ENCODE results near the gene MALL.
"Not testable (repeated sequence)": the region's sequence is repeated elsewhere in the genome, so short reads cannot be mapped to it uniquely, and the experiment has no call there.

MALL gene

GRCh38 chr2:110055819-110056408, 59.7 kb downstream of the MALL start:
- not testable (repeated sequence) for H3K4me1 ChIP-seq (ENCODE audit: low read length); H3K9ac ChIP-seq (ENCODE audit: low read length); H3K27ac ChIP-seq (ENCODE audit: low read length); H2AFZ ChIP-seq (ENCODE audit: low read depth, low read length); H3K9me3 ChIP-seq (ENCODE audit: insufficient read depth, low read length); H3K36me3 ChIP-seq (replicated peaks; ENCODE audit: low read depth, low read length); H3K27me3 ChIP-seq (ENCODE audit: low read depth, low read length); H3K4me2 ChIP-seq (ENCODE audit: low read length); H3K4me3 ChIP-seq (ENCODE audit: low read length); H4K20me1 ChIP-seq (ENCODE audit: insufficient read depth, low read length); H3K79me2 ChIP-seq (ENCODE audit: low read length)

- not testable (repeated sequence) for H3K27ac ChIP-seq (ENCODE audit: low read length); H3K79me2 ChIP-seq (ENCODE audit: low read length); H3K4me3 ChIP-seq (ENCODE audit: low read length); H3K4me1 ChIP-seq (ENCODE audit: low read length); H3K4me2 ChIP-seq (ENCODE audit: low read length); H2AFZ ChIP-seq (ENCODE audit: low read depth, low read length); H3K27me3 ChIP-seq (ENCODE audit: low read depth, low read length); H3K36me3 ChIP-seq (replicated peaks; ENCODE audit: low read depth, low read length); H3K9ac ChIP-seq (ENCODE audit: low read length); H3K9me3 ChIP-seq (ENCODE audit: insufficient read depth, low read length); H4K20me1 ChIP-seq (ENCODE audit: insufficient read depth, low read length)
Measured at GRCh38 chr2:110054521-110055407, 60.9 kb downstream of the MALL start.

GRCh38 chr2:110053688-110054087, 61.9 kb downstream of the MALL start:
- H3K27me3 ChIP-seq (ENCODE audit: low read depth, low read length); H3K36me3 ChIP-seq (replicated peaks; ENCODE audit: low read depth, low read length); H3K9me3 ChIP-seq (ENCODE audit: insufficient read depth, low read length); H3K4me1 ChIP-seq (ENCODE audit: low read length); H3K4me3 ChIP-seq (ENCODE audit: low read length); H3K79me2 ChIP-seq (ENCODE audit: low read length); H3K9ac ChIP-seq (ENCODE audit: low read length); H3K27ac ChIP-seq (ENCODE audit: low read length); H4K20me1 ChIP-seq (ENCODE audit: insufficient read depth, low read length); H2AFZ ChIP-seq (ENCODE audit: low read depth, low read length); H3K4me2 ChIP-seq (ENCODE audit: low read length): not testable (repeated sequence)

- H3K9ac ChIP-seq (ENCODE audit: low read length); H3K4me1 ChIP-seq (ENCODE audit: low read length); H3K36me3 ChIP-seq (replicated peaks; ENCODE audit: low read depth, low read length); H2AFZ ChIP-seq (ENCODE audit: low read depth, low read length); H3K79me2 ChIP-seq (ENCODE audit: low read length); H3K4me3 ChIP-seq (ENCODE audit: low read length); H3K27ac ChIP-seq (ENCODE audit: low read length); H3K27me3 ChIP-seq (ENCODE audit: low read depth, low read length); H3K4me2 ChIP-seq (ENCODE audit: low read length); H4K20me1 ChIP-seq (ENCODE audit: insufficient read depth, low read length); H3K9me3 ChIP-seq (ENCODE audit: insufficient read depth, low read length): not testable (repeated sequence)
Measured at GRCh38 chr2:110052166-110052565, 63.5 kb downstream of the MALL start.

- H3K27ac ChIP-seq (ENCODE audit: low read length); H3K79me2 ChIP-seq (ENCODE audit: low read length): not testable (repeated sequence)
Measured at GRCh38 chr2:110050222-110050621, 65.4 kb downstream of the MALL start.

GRCh38 chr2:110049769-110050168, 65.9 kb downstream of the MALL start:
- H3K4me2 ChIP-seq (ENCODE audit: low read length); H3K9ac ChIP-seq (ENCODE audit: low read length); H3K4me3 ChIP-seq (ENCODE audit: low read length); H3K4me1 ChIP-seq (ENCODE audit: low read length); H2AFZ ChIP-seq (ENCODE audit: low read depth, low read length); H4K20me1 ChIP-seq (ENCODE audit: insufficient read depth, low read length); H3K9me3 ChIP-seq (ENCODE audit: insufficient read depth, low read length); H3K27me3 ChIP-seq (ENCODE audit: low read depth, low read length); H3K36me3 ChIP-seq (replicated peaks; ENCODE audit: low read depth, low read length); H3K79me2 ChIP-seq (ENCODE audit: low read length); H3K27ac ChIP-seq (ENCODE audit: low read length): not testable (repeated sequence)

More at GRCh38 chr2:110050222-110050621, 65.4 kb downstream of the MALL start:
- not testable (repeated sequence) for H4K20me1 ChIP-seq (ENCODE audit: insufficient read depth, low read length); H3K4me1 ChIP-seq (ENCODE audit: low read length); H3K9me3 ChIP-seq (ENCODE audit: insufficient read depth, low read length); H3K9ac ChIP-seq (ENCODE audit: low read length); H3K27me3 ChIP-seq (ENCODE audit: low read depth, low read length); H3K4me3 ChIP-seq (ENCODE audit: low read length); H2AFZ ChIP-seq (ENCODE audit: low read depth, low read length); H3K36me3 ChIP-seq (replicated peaks; ENCODE audit: low read depth, low read length); H3K4me2 ChIP-seq (ENCODE audit: low read length)

- H3K4me3 ChIP-seq (ENCODE audit: low read length); H3K27ac ChIP-seq (ENCODE audit: low read length); H4K20me1 ChIP-seq (ENCODE audit: insufficient read depth, low read length); H3K4me1 ChIP-seq (ENCODE audit: low read length); H3K36me3 ChIP-seq (replicated peaks; ENCODE audit: low read depth, low read length); H2AFZ ChIP-seq (ENCODE audit: low read depth, low read length); H3K9ac ChIP-seq (ENCODE audit: low read length); H3K4me2 ChIP-seq (ENCODE audit: low read length); H3K9me3 ChIP-seq (ENCODE audit: insufficient read depth, low read length); H3K79me2 ChIP-seq (ENCODE audit: low read length); H3K27me3 ChIP-seq (ENCODE audit: low read depth, low read length): not testable (repeated sequence)
Measured at GRCh38 chr2:110048255-110049197, 67.1 kb downstream of the MALL start.

GRCh38 chr2:110047225-110047624, 68.4 kb downstream of the MALL start:
- H3K4me1 ChIP-seq (ENCODE audit: low read length); H3K4me2 ChIP-seq (ENCODE audit: low read length); H4K20me1 ChIP-seq (ENCODE audit: insufficient read depth, low read length); H3K79me2 ChIP-seq (ENCODE audit: low read length); H3K27ac ChIP-seq (ENCODE audit: low read length); H2AFZ ChIP-seq (ENCODE audit: low read depth, low read length); H3K9ac ChIP-seq (ENCODE audit: low read length); H3K36me3 ChIP-seq (replicated peaks; ENCODE audit: low read depth, low read length); H3K9me3 ChIP-seq (ENCODE audit: insufficient read depth, low read length); H3K27me3 ChIP-seq (ENCODE audit: low read depth, low read length); H3K4me3 ChIP-seq (ENCODE audit: low read length): not testable (repeated sequence)

GRCh38 chr2:110041941-110042660, 73.5 kb downstream of the MALL start:
- not testable (repeated sequence) for H3K9ac ChIP-seq (ENCODE audit: low read length); H3K27me3 ChIP-seq (ENCODE audit: low read depth, low read length); H4K20me1 ChIP-seq (ENCODE audit: insufficient read depth, low read length); H3K4me1 ChIP-seq (ENCODE audit: low read length); H3K4me3 ChIP-seq (ENCODE audit: low read length); H3K36me3 ChIP-seq (replicated peaks; ENCODE audit: low read depth, low read length); H3K4me2 ChIP-seq (ENCODE audit: low read length); H2AFZ ChIP-seq (ENCODE audit: low read depth, low read length); H3K79me2 ChIP-seq (ENCODE audit: low read length); H3K9me3 ChIP-seq (ENCODE audit: insufficient read depth, low read length); H3K27ac ChIP-seq (ENCODE audit: low read length)

All from OCI-LY3 (cell line).